COR-L47 (cell line): ENCODE results near the gene MYL9.

Experiments used
- DNase-seq: peaks from one replicate; lab custom pipeline; 2025; lab: John Stamatoyannopoulos, UW

Gene MYL9

GRCh38 chr20:36526521-36527011 is 14.8 kb upstream of the MYL9 start:
- no peak for DNase-seq

- no peak for DNase-seq
Measured at GRCh38 chr20:36527331-36528125, 13.8 kb upstream of the MYL9 start.

- DNase-seq = no peak
Measured at GRCh38 chr20:36528176-36528874, 13.0 kb upstream of the MYL9 start.

GRCh38 chr20:36528875-36529417 is 12.4 kb upstream of the MYL9 start:
- DNase-seq = no peak

GRCh38 chr20:36532388-36532787 is 8.9 kb upstream of the MYL9 start:
- no peak for DNase-seq

GRCh38 chr20:36532822-36533221 is 8.5 kb upstream of the MYL9 start:
- DNase-seq = no peak

- no peak for DNase-seq
Measured at GRCh38 chr20:36538026-36538722, 3.1 kb upstream of the MYL9 start.

- no peak for DNase-seq
Measured at GRCh38 chr20:36540551-36541211, 638 bp upstream of the MYL9 start.

GRCh38 chr20:36541768-36542488 is 609 bp downstream of the MYL9 start:
- no peak for DNase-seq

- no peak for DNase-seq
Measured at GRCh38 chr20:36542516-36543183, 1.3 kb downstream of the MYL9 start.

- DNase-seq = no peak
Measured at GRCh38 chr20:36543184-36544133, 2.1 kb downstream of the MYL9 start.

- DNase-seq = no peak
Measured at GRCh38 chr20:36544134-36545018, 3.1 kb downstream of the MYL9 start.

GRCh38 chr20:36546111-36546736 is 4.9 kb downstream of the MYL9 start:
- DNase-seq = no peak

- no peak for DNase-seq
Measured at GRCh38 chr20:36547186-36548005, 6.1 kb downstream of the MYL9 start.

GRCh38 chr20:36548006-36548315 is 6.6 kb downstream of the MYL9 start:
- DNase-seq = no peak

GRCh38 chr20:36548704-36549627 is 7.6 kb downstream of the MYL9 start:
- DNase-seq = no peak
